GM21526 (cell line): ENCODE data around the gene CST4.
"Not testable (repeated sequence)": the region's sequence is repeated elsewhere in the genome, so short reads cannot be mapped to it uniquely, and the experiment has no call there.

Experiments used
- ATAC-seq: cut with Tn5 transposase; IDR thresholded peaks from one replicate; pipeline ENCODE4 v1.9.1; 2021; ENCODE audit warnings: moderate library complexity; ENCODE audit not compliant: unreplicated experiment, low FRiP score

CST4 gene

DNA sequence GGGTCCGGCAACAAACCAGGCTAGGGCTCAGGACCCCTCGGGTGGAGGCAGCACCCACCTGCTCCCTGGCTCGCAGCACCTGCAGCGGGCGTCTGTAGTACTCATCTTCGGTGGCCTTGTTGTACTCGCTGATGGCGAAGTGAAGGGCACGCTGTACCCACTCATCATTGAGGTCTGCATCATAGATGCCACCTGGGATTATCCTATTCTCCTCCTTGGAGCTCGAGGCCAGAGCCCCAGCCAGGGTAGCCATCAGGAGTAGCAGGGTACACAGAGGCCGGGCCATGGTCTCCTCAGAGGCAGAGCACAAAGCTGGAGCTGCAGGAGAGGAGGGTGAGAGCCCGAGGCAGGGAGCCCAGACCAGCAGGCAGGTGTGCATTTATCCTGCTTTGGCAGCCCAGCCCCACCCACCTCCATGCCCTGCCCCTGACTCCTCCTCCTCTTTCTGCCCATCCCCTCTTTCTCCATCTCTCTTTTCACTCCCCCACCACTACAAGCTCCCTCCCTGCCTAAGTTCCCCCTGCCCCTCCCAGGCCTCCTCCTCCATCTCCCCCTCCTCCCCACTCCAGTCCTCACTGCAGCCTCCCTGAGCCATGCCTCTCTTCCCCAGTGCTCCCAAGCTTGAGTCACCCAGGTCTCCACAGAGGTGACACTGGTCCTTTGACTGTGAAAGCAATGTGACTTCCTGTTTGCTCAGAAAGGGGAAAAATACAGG is at the start of gene CST4:
TSS of gene CST4 (minus strand) at position 355 of the 715 bp plus-strand sequence. CDS start at position 286, 69 bp downstream.
- ATAC-seq, result not testable (repeated sequence)

GRCh38 chr20:23735391-23735790 is 46.6 kb upstream of the CST4 start:
- not testable (repeated sequence) for ATAC-seq

DNA sequence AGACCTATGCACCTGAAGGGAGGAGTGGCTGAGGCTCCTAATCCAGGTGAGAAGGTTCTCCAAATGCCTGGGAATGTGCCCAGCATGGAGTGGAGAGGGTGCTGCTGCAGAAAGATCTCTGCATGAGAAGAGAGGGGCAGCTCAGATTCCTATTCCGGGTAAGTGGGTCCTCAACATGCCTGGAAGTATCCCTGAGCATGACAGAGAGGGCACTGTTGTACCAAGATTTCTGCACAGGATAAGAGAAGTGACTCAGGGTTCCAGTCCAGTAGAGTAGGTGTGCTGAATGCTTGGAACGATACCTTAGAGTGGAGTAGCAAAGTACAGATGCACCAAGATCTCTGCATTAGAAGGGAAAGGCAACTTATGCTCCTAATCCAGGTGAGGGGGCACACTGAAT is 46.1 kb upstream of the CST4 start:
- not testable (repeated sequence) for ATAC-seq

DNA sequence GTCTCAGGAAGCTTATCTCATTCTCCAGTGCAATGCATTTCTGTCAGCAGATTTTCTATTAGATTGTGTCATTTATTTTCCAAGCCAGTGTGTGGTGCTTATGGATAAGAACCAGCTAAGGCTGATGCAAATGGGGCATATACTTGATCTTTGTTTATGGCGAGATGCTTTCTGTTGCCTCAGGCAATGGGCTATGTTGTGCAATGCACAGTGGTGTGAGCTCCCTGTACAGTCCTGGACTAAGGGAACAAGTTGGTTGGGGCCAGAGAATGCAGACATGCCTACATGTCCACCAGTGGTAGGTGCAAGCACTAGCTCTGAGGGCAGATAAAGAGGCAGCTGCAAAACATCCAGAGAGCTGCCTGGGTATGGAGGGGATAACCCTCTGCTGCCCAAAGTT is 45.6 kb upstream of the CST4 start:
- ATAC-seq, result not testable (repeated sequence)

DNA sequence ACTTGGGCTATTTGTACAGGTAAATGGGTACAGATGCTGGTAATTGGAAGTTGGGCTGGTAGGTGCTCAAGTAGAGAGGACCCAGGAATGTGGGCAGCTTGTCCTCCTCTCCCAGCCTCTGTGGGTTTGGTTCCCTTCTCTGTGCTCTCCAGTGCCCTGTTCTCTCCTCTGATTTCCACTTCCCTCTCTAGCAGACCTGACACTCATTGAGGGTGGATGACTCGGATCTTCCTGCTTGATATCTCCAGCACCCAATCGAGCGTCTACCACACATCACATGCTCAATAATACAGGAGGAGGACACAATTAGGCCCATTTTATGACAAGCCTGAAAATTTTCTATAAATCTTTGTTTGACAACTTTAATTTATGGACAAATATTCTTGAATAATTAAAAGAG is 38.2 kb upstream of the CST4 start:
- ATAC-seq, result no peak

GRCh38 chr20:23725102-23725501 is 36.3 kb upstream of the CST4 start:
- no peak for ATAC-seq

GRCh38 chr20:23723659-23724307 is 34.9 kb upstream of the CST4 start:
- not testable (repeated sequence) for ATAC-seq

GRCh38 chr20:23722851-23723250 is 34.0 kb upstream of the CST4 start:
- not testable (repeated sequence) for ATAC-seq

- ATAC-seq, result no peak
These were observed 33.1 kb upstream of the CST4 start for GRCh38 chr20:23721962-23722361.

DNA sequence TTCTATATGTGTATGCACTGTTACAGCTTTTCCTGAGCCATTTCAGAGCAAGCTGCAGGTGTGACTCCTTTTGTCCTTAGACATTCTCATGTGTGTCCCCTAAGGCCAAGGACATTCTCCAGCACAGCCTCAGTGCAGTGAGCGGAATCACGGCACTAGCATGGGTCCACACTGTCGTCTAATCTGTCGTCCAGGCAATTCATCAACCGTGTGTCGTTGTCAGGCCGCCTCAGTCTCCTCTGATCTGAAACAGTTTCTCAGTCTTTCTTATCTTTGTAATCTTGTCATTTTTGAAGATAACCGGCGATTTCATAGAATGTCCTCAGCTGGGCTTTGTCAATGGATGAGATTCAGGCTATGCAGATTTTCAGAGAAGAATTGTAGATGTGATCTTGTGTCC is 30.5 kb upstream of the CST4 start:
- not testable (repeated sequence) for ATAC-seq

DNA sequence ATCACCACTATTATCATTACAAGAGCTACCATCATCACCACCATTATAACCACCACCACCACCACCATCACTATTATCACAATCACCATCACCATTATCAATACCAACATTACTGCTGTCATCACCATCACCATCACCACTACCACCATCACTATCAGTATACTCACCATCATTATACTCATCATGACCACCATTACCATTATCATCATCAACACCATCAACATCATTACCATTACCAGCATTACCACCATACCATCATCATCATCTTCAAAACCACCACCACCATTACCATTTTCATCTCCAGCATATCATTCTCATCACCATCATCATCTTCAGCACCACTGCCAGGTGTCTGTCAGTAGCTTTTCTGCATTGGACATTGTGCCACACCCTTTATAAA is 22.9 kb upstream of the CST4 start:
- not testable (repeated sequence) for ATAC-seq

DNA sequence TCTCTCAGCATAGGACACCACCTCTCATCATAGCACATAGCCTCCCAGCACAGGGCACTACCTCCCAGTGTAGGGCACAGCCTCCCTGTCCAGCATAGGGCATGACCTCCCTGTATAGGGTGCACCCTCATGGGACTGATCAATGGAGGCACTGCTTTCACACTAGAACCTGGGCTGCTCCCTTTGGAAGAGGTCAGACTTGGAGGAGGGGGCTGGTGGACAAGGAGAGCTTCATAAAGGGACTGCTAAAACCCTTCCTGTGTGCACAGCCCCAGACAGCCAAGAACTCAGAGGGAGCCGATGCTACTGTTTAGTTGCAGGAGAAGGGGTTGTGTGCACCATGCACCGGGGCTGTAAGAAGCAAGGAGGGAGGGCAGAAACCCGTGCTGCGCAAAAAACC is 21.9 kb upstream of the CST4 start:
- ATAC-seq, result no peak

DNA sequence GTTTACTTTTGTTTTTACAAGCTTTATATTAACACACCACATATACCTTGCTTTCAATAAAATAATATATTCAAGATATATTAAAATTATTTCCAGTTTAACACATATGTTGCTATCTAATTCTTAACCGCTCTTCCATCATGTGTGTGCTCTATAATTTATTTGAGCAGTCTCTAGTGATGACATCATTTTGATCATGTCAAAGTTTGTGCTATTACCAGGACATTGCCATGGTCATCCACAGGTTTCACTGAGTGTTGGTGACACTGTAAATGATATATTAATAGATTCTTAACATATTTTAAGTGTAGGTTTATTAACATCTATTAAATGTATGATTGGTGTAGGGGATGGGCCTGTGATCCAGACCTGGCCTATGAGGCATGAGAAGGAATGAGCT is 17.1 kb upstream of the CST4 start:
- ATAC-seq, result no peak

- no peak for ATAC-seq
These were observed 13.2 kb upstream of the CST4 start for GRCh38 chr20:23702021-23702420.

DNA sequence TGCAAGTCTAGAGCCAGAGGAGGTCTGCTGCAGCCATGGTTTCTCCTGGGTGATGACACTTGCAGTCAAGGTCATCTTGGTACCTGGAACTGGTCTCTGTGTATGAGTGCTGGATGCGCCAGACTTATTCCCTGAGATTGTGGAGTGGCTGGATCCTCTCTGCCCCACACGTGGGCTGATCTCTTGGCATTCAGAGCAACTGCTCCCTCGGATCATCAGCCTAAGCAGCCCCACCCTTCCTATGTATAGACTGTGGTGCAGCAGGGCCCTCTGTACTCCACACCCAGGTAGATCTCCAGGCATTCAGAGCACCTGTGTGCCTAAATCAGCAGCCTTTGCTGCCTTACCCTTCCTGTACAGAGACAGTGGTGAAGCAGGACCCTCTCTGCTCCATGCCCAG is 12.1 kb upstream of the CST4 start:
- no peak for ATAC-seq

DNA sequence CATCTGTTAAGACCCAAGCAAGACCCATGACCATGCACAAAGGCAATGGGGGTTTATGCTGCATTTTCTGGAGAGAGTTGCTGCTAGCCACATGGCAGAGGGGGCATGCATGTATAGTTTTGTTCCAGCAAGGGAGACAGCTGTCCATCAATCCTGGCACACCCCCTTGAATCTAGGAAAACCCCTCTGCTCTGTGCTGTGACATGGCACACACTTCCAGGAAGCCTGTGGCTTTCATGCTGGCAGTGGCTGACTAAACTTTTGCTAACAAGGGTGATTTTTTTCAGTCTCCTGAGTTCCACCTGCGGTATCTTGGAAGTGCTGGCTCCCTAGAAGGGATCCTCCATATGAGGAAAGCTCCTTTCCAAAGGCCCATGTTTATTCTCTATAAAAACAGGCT is 9.1 kb upstream of the CST4 start:
- ATAC-seq, result no peak

DNA sequence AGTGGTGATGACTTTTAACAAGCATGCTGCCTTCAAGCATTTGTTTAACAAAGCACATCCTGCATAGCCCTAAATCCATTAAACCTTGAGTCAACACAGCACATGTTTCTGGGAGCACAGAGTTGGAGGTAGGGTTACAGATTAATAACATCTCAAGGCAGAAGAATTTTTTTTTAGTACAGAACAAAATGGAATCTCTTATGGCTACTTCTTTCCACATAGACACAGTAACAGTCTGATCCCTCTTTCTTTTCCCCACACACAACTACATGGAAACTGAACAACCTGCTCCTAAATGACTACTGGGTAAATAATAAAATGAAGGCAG is 6.2 kb upstream of the CST4 start:
- ATAC-seq, result not testable (repeated sequence)

DNA sequence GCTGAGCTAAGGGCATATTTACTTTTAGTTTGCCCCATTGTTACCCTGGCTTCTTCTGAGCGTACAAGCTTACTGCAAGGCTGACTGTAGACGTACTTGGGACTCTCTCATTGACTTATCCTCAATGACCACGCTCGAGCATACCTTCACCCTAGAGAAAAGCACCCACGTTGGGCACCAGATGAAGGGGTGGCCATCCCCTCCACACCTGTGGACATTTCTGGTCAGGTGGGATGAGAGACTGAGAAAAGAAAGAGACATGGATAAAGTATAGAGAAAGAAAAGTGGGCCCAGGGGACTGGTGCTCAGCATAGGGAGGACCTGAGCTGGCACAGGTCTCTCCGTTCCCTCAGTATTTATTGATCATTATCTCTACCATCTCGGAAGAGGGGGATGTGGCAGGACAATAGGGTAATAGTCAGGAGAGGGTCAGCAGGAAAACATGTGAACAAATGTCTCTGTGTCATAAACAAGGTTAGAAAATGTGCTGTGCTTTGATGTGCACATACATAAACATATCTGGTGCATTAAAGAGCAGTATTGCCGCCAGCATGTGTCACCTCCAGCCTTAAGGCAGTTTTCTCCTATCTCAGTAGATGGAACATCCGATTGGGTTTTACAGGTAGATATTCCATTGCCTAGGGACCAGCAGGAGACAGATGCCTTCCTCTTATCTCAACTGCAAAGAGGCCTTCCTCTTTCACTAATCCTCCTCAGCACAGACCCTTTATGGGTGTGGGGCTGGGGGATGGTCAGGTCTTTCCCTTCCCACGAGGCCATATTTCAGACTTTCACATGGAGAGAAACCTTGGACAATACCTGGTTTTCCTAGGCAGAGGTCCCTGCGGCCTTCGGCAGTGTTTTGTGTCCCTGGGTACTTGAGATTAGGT is 5.6 kb upstream of the CST4 start:
- not testable (repeated sequence) for ATAC-seq

GRCh38 chr20:23692725-23693619 is 4.1 kb upstream of the CST4 start:
- not testable (repeated sequence) for ATAC-seq

- ATAC-seq, result no peak
These were observed 2.8 kb upstream of the CST4 start for GRCh38 chr20:23691675-23692074.
